GM21786 (cell line): ENCODE results near the gene OR5K4.

Source experiments
- ATAC-seq: cut with Tn5 transposase; IDR thresholded peaks from one replicate; pipeline ENCODE4 v1.9.1; 2021; ENCODE audit not compliant: unreplicated experiment

Gene OR5K4

GRCh38 chr3:98353554-98353953 lies at the start of gene OR5K4:
OR5K4 (plus strand) TSS chr3:98353854; CDS start chr3:98353854, 0 bp downstream.
- no peak for ATAC-seq

GRCh38 chr3:98322101-98322500 lies 31.6 kb upstream of the OR5K4 start:
- ATAC-seq: no peak

GRCh38 chr3:98322686-98323085 lies 31.0 kb upstream of the OR5K4 start:
- no peak for ATAC-seq

GRCh38 chr3:98323425-98323824 lies 30.2 kb upstream of the OR5K4 start:
- ATAC-seq: no peak

GRCh38 chr3:98325055-98325454 lies 28.6 kb upstream of the OR5K4 start:
- no peak for ATAC-seq

- no peak for ATAC-seq
These were observed 27.4 kb upstream of the OR5K4 start for GRCh38 chr3:98326105-98326893.

- ATAC-seq: peak; percentile 59
These were observed 26.7 kb upstream of the OR5K4 start for GRCh38 chr3:98326945-98327344.

GRCh38 chr3:98328933-98329332 lies 24.7 kb upstream of the OR5K4 start:
- ATAC-seq: no peak

- peak; percentile 63 for ATAC-seq
These were observed 24.1 kb upstream of the OR5K4 start for GRCh38 chr3:98329392-98330124.

GRCh38 chr3:98331329-98331728 lies 22.3 kb upstream of the OR5K4 start:
- no peak for ATAC-seq

- ATAC-seq: peak; percentile 57
These were observed 19.6 kb upstream of the OR5K4 start for GRCh38 chr3:98333989-98334606.

GRCh38 chr3:98339031-98339430 lies 14.6 kb upstream of the OR5K4 start:
- ATAC-seq: no peak

- ATAC-seq: no peak
These were observed 11.9 kb upstream of the OR5K4 start for GRCh38 chr3:98341758-98342157.

- peak; percentile 70 for ATAC-seq
These were observed 9.8 kb upstream of the OR5K4 start for GRCh38 chr3:98343647-98344507.

- ATAC-seq: no peak
These were observed 3.6 kb upstream of the OR5K4 start for GRCh38 chr3:98350082-98350481.

GRCh38 chr3:98359250-98359649 lies 5.6 kb downstream of the OR5K4 start:
- ATAC-seq: no peak

GRCh38 chr3:98359993-98360675 lies 6.5 kb downstream of the OR5K4 start:
- peak; percentile 83 for ATAC-seq

GRCh38 chr3:98360681-98361080 lies 7.0 kb downstream of the OR5K4 start:
- no peak for ATAC-seq

GRCh38 chr3:98361289-98361688 lies 7.6 kb downstream of the OR5K4 start:
- ATAC-seq: peak; percentile 43

GRCh38 chr3:98367464-98368246 lies 14.0 kb downstream of the OR5K4 start:
- no peak for ATAC-seq
